ENCODE results near the gene MORC2.

MORC2 gene

DNA sequence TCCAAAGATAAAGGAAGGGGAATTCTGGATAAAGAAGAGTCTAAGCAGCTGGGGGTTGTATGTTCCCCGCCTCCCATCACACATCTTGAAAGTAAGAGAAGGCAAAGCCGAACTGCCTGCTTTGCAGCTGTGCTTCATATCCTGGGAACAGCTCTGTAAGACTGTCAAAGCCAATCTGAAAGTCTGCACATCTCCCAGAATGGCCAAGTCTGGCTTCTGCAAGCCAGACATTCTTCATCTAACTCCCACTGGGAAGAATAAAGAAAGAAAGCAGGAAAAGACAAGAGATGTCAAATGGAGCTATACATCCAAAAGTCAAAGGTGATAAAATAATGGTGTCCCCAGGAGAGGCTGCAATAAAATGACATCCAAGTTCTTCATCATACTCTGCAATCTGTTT, 15.4 kb downstream of the MORC2 start:
- no peak overlapping the region for H3K4me3 ChIP-seq (replicated peaks; ENCODE audit: low read depth, low read length)
- TF ChIP-seq, protein P1, sequence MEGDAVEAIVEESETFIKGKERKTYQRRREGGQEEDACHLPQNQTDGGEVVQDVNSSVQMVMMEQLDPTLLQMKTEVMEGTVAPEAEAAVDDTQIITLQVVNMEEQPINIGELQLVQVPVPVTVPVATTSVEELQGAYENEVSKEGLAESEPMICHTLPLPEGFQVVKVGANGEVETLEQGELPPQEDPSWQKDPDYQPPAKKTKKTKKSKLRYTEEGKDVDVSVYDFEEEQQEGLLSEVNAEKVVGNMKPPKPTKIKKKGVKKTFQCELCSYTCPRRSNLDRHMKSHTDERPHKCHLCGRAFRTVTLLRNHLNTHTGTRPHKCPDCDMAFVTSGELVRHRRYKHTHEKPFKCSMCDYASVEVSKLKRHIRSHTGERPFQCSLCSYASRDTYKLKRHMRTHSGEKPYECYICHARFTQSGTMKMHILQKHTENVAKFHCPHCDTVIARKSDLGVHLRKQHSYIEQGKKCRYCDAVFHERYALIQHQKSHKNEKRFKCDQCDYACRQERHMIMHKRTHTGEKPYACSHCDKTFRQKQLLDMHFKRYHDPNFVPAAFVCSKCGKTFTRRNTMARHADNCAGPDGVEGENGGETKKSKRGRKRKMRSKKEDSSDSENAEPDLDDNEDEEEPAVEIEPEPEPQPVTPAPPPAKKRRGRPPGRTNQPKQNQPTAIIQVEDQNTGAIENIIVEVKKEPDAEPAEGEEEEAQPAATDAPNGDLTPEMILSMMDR (IDR thresholded peaks at IDR 0.05; ENCODE audit: low read depth, low read length, missing control alignments), result no peak
- DNase-seq (ENCODE audit: extremely low read depth, low read depth), result no peak

DNA sequence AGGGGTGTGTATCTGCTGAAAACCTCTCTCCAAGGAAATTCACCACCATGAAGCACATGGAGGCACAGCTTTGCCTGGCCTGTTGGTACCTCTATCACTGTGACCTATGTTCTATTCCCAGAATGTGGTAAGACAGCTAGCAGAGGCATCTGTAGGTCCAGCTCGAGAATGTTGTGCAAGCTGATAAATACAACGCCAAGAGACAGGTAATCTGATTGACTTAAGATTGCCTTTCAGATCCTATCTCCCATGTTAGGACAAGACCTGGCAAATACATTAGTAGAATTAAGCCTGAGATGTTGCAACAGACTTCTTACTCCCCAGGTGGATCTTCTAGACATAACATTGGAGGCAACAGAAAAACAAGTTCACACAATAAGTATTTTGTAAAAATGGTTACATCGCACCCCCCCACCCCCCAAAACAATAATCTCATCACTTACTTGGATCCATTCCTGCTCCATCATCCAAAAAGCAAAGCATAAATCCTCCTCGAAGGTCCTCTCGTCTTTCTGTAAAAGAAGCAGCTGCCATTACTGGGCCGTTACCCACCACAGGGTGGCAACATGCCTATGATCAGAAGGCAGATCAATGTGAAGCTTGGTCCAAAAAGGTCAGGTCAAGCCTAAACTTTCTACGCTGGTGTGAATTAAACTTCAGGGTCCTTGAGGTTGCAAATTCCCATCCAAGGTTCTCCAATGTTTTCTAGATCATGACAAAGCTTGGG, 18.5 kb downstream of the MORC2 start:
- no peak overlapping the region for H3K4me3 ChIP-seq (replicated peaks; ENCODE audit: low read depth, low read length)
- no peak for DNase-seq (ENCODE audit: extremely low read depth, low read depth)
- TF ChIP-seq, protein P1 (IDR thresholded peaks at IDR 0.05; ENCODE audit: low read depth, low read length, missing control alignments), result no peak

DNA sequence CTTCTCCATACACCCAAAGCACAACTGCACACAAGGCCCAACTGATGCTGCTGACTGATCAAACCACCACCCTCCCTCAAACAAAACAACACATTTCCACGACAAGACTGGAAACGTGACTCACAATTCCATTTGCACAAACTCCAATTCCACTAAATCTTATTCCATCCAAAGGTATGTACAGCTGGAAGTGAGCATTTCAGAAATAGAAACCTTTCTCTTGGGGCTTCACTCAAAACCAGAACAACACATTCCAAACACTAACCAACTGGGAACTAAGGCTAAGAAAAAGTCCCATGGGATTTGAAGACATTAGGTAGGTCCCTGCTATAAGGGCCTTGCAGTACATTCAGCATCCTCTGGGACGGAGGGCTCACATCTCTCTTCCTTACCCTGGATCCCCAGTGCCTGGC, 19.6 kb downstream of the MORC2 start:
- TF ChIP-seq, protein P1 (IDR thresholded peaks at IDR 0.05; ENCODE audit: low read depth, low read length, missing control alignments), result no peak
- DNase-seq (ENCODE audit: extremely low read depth, low read depth), result no peak
- H3K4me3 ChIP-seq (replicated peaks; ENCODE audit: low read depth, low read length), result no peak overlapping the region

DNA sequence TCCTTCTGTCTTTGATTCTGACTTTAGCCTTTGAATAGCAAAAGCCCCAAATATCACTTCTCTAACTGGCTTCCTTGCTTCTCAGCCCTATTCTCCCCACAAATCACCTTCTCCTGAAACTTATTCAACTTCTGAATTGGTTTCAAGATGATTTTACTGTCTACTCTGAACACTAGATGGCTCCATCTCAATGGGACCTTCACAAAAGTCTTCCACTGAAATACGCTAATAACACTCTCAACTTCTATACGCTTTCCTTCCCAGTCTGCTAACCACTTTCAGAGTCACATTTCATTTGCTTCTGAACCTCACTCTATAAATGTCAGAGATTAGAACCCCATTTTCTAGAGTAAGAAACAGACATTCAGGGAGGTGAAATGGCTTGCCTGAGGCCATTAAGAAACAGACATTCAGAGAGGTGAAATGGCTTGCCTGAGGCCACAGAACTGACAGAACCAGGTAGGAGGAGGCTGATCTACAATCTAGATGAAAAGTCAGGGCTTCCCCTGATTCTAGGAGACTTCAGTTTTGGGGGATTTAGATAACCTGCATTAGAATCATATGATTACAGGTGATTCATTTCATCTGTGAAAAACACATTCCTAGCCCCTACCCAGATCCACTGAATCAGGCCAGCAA, 20.6 kb downstream of the MORC2 start:
- no peak overlapping the region for H3K4me3 ChIP-seq (replicated peaks; ENCODE audit: low read depth, low read length)
- DNase-seq (ENCODE audit: extremely low read depth, low read depth), result no peak
- TF ChIP-seq, protein P1 (IDR thresholded peaks at IDR 0.05; ENCODE audit: low read depth, low read length, missing control alignments), result peak; percentile 40

DNA sequence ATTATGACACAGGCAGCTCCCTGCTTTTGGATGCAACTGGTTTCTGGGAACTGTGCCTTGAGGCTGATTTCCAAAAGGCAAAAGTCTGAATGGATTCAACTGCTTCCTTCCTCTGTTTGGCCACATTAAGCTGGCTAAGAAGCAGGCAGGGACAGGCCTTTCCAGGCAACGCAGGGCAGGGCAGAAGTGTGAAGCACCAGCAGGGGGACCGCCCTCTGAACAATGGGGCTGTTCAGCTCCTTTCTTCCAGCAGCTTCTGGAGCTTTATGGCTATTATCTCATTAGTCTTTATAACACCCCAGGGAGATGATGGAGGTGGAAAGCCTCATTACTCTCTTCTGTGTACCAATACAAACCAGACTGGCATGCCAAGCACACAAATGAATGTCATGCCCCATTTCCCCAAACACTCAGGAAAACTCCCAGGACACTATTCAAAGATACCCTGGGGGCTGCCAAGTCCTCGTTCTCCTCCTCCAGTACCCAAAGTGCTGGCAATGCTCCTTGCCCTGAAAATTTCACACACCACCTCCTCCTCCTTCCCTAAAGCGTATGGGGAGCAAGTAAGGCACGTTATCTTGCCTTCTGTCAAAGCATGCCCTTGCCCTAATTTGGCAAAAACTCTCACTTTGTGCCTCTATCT, 21.3 kb downstream of the MORC2 start:
- no peak overlapping the region for H3K4me3 ChIP-seq (replicated peaks; ENCODE audit: low read depth, low read length)
- TF ChIP-seq, protein P1 (IDR thresholded peaks at IDR 0.05; ENCODE audit: low read depth, low read length, missing control alignments), result no peak
- DNase-seq (ENCODE audit: extremely low read depth, low read depth), result no peak

DNA sequence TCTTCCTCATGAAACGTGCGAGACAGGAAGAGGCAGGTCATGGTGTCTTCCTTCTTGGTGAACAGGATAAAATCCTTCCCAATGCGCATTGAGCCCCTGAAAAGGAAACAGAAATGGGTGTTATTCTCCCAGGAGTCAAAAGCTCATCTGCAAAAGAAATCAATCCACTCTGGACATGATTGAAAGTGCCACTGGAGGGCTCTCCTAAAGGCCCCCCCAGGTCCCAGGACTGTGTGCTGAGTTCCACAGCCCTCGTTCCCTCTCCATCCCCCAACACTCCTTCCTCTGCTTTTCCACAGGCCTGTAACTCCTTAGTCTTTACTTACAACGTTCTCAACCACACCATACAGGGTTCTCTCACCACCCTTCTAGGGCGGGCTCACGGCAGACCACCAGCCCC, 22.2 kb downstream of the MORC2 start:
- no peak overlapping the region for H3K4me3 ChIP-seq (replicated peaks; ENCODE audit: low read depth, low read length)
- DNase-seq (ENCODE audit: extremely low read depth, low read depth), result no peak
- TF ChIP-seq, protein P1 (IDR thresholded peaks at IDR 0.05; ENCODE audit: low read depth, low read length, missing control alignments), result no peak
